EH (cell line): Measurements from ENCODE around the gene MDP1.
"Not testable (repeated sequence)": the region's sequence is repeated elsewhere in the genome, so short reads cannot be mapped to it uniquely, and the experiment has no call there.

Source experiments
- DNase-seq: peaks from one replicate; pipeline ENCODE4 v3.0.0-alpha.2; 2015; ENCODE audit warnings: low read depth

Gene MDP1

GRCh38 chr14:24231263-24232120 is 15.6 kb upstream of the MDP1 start:
- peak; percentile 9 for DNase-seq

- DNase-seq: no peak
Measured at GRCh38 chr14:24228902-24229301, 13.0 kb upstream of the MDP1 start.

- no peak for DNase-seq
Measured at GRCh38 chr14:24226473-24226872, 10.6 kb upstream of the MDP1 start.

- peak; percentile 87 for DNase-seq
Measured at GRCh38 chr14:24224618-24225071, 8.8 kb upstream of the MDP1 start.

- not testable (repeated sequence) for DNase-seq
Measured at GRCh38 chr14:24222987-24223386, 7.1 kb upstream of the MDP1 start.

GRCh38 chr14:24219521-24219920 is 3.7 kb upstream of the MDP1 start:
- no peak for DNase-seq

- no peak for DNase-seq
Measured at GRCh38 chr14:24219080-24219479, 3.2 kb upstream of the MDP1 start.

- not testable (repeated sequence) for DNase-seq
Measured at GRCh38 chr14:24216876-24217275, 1.0 kb upstream of the MDP1 start.

GRCh38 chr14:24216345-24216699 is 456 bp upstream of the MDP1 start:
- DNase-seq: no peak

- no peak for DNase-seq
Measured at GRCh38 chr14:24213866-24214662, 1.8 kb downstream of the MDP1 start.

- DNase-seq: peak; percentile 99
Measured at GRCh38 chr14:24212924-24213865, 2.7 kb downstream of the MDP1 start, which contains the start of gene CHMP4A. Gene CHMP4A (minus strand): TSS chr14:24213488. CDS start chr14:24213439, 49 bp downstream.

- no peak for DNase-seq
Measured at GRCh38 chr14:24211311-24211710, 4.6 kb downstream of the MDP1 start.

GRCh38 chr14:24207625-24208024 is 8.2 kb downstream of the MDP1 start:
- DNase-seq: no peak

GRCh38 chr14:24207104-24207551 is 8.7 kb downstream of the MDP1 start:
- DNase-seq: no peak

GRCh38 chr14:24206260-24207103 is 9.4 kb downstream of the MDP1 start:
- DNase-seq: no peak

GRCh38 chr14:24204163-24205146 is 11.4 kb downstream of the MDP1 start:
- DNase-seq: no peak

GRCh38 chr14:24203249-24203886 is 12.5 kb downstream of the MDP1 start:
- not testable (repeated sequence) for DNase-seq

- not testable (repeated sequence) for DNase-seq
Measured at GRCh38 chr14:24202538-24202937, 13.3 kb downstream of the MDP1 start.
